ENCODE results near the gene ALG1.
"Not testable (repeated sequence)": the region's sequence is repeated elsewhere in the genome, so short reads cannot be mapped to it uniquely, and the experiment has no call there.

DNA sequence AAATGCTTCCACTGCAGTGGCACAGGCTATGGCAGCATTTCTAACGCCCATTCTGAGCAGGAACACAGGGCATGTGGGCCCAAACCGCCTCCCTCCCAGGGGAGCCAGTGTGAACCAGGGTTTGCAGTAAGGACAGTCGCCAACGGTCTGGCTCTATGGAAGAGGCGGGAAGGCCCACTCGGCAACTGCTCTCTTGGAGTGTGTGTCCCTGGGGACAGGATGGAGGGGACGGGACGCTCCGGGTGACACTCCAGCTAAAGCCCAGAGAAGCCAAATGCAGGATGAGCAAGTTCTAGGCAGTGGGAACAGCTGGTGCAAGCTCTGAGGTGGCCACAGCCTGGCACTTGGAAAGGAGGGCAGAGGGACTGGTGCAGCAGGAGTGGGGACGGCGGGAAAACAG is 22.1 kb downstream of the ALG1 start:
- not testable (repeated sequence) for TF ChIP-seq EZH2phosphoT487 (conservative IDR thresholded peaks at IDR 0.05; ENCODE audit: low read length)
- TF ChIP-seq, protein P1, sequence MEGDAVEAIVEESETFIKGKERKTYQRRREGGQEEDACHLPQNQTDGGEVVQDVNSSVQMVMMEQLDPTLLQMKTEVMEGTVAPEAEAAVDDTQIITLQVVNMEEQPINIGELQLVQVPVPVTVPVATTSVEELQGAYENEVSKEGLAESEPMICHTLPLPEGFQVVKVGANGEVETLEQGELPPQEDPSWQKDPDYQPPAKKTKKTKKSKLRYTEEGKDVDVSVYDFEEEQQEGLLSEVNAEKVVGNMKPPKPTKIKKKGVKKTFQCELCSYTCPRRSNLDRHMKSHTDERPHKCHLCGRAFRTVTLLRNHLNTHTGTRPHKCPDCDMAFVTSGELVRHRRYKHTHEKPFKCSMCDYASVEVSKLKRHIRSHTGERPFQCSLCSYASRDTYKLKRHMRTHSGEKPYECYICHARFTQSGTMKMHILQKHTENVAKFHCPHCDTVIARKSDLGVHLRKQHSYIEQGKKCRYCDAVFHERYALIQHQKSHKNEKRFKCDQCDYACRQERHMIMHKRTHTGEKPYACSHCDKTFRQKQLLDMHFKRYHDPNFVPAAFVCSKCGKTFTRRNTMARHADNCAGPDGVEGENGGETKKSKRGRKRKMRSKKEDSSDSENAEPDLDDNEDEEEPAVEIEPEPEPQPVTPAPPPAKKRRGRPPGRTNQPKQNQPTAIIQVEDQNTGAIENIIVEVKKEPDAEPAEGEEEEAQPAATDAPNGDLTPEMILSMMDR (IDR thresholded peaks at IDR 0.05; ENCODE audit: insufficient read depth, low read length, poor library complexity, severe bottlenecking) = not testable (repeated sequence)

Data from SU-DHL-6 (cell line).